Measurements from ENCODE around the gene PARVA. TPM values are rescaled to one million over a fixed set of nuclear protein-coding genes. Genes with fewer than 3 reads are reported as not detected.

The PARVA gene
- total RNA-seq, 2 donors from 2014 or later, result not detected

GRCh38 chr11:12470236-12470635 lies 92.9 kb downstream of the PARVA start:
- no peaks in the 10 kb centered on the region for H3K36me3 Mint-ChIP-seq (ENCODE audit: insufficient read depth in 2 of 2)
- no peaks in the 10 kb centered on the region for H3K4me1 Mint-ChIP-seq (ENCODE audit: low read depth)
- no peaks in the 10 kb centered on the region for H3K27me3 Mint-ChIP-seq (ENCODE audit: low read depth)
- DNase-seq (no peak), ATAC-seq (replicated peaks in 1 of 2) (no peak)
- H3K27ac Mint-ChIP-seq, result no peak overlapping the region
- H3K4me3 Mint-ChIP-seq, result no peak overlapping the region
- H3K9me3 Mint-ChIP-seq, result no peaks in the 10 kb centered on the region

GRCh38 chr11:12472401-12473005 lies 95.1 kb downstream of the PARVA start:
- H3K27me3 Mint-ChIP-seq (ENCODE audit: low read depth), result no peaks in the 10 kb centered on the region
- no peaks in the 10 kb centered on the region for H3K4me1 Mint-ChIP-seq (ENCODE audit: low read depth)
- DNase-seq (no peak), ATAC-seq (replicated peaks in 1 of 2) (no peak)
- no peak overlapping the region for H3K4me3 Mint-ChIP-seq
- H3K36me3 Mint-ChIP-seq (ENCODE audit: insufficient read depth in 2 of 2), result no peaks in the 10 kb centered on the region
- no peak overlapping the region for H3K27ac Mint-ChIP-seq
- H3K9me3 Mint-ChIP-seq, result no peaks in the 10 kb centered on the region

- Mint-ChIP-seq H3K4me1 (ENCODE audit: low read depth) (no peaks in the 10 kb centered on the region), H3K4me3 (no peak overlapping the region), H3K36me3 (ENCODE audit: insufficient read depth in 2 of 2) (no peaks in the 10 kb centered on the region), H3K9me3 (no peaks in the 10 kb centered on the region), H3K27ac (no peak overlapping the region), H3K27me3 (ENCODE audit: low read depth) (no peaks in the 10 kb centered on the region)
- no peak for ATAC-seq (replicated peaks in 1 of 2)
- DNase-seq, result no peak
Observed at GRCh38 chr11:12473381-12473780, 96.0 kb downstream of the PARVA start.

- H3K36me3 Mint-ChIP-seq (ENCODE audit: insufficient read depth in 2 of 2), result no peaks in the 10 kb centered on the region
- DNase-seq (no peak), ATAC-seq (replicated peaks in 1 of 2) (no peak)
- H3K4me1 Mint-ChIP-seq (ENCODE audit: low read depth), result no peaks in the 10 kb centered on the region
- H3K27ac Mint-ChIP-seq, result no peak overlapping the region
- H3K4me3 Mint-ChIP-seq, result no peak overlapping the region
- H3K27me3 Mint-ChIP-seq (ENCODE audit: low read depth), result no peaks in the 10 kb centered on the region
- H3K9me3 Mint-ChIP-seq, result no peaks in the 10 kb centered on the region
Observed at GRCh38 chr11:12474871-12475270, 97.5 kb downstream of the PARVA start.

- H3K36me3 Mint-ChIP-seq (ENCODE audit: insufficient read depth in 2 of 2), result no peaks in the 10 kb centered on the region
- H3K4me1 Mint-ChIP-seq (ENCODE audit: low read depth), result no peaks in the 10 kb centered on the region
- no peak overlapping the region for H3K27ac Mint-ChIP-seq
- no peak overlapping the region for H3K4me3 Mint-ChIP-seq
- H3K27me3 Mint-ChIP-seq (ENCODE audit: low read depth), result no peaks in the 10 kb centered on the region
- DNase-seq (no peak), ATAC-seq (replicated peaks in 1 of 2) (no peak)
- H3K9me3 Mint-ChIP-seq, result no peaks in the 10 kb centered on the region
Observed at GRCh38 chr11:12478743-12479142, 101.4 kb downstream of the PARVA start.

GRCh38 chr11:12480401-12480800 lies 103.0 kb downstream of the PARVA start:
- Mint-ChIP-seq H3K27me3 (ENCODE audit: low read depth) (no peaks in the 10 kb centered on the region), H3K4me3 (no peak overlapping the region), H3K4me1 (ENCODE audit: low read depth) (no peaks in the 10 kb centered on the region), H3K9me3 (no peaks in the 10 kb centered on the region), H3K27ac (no peak overlapping the region), H3K36me3 (ENCODE audit: insufficient read depth in 2 of 2) (no peaks in the 10 kb centered on the region)
- DNase-seq, result no peak
- ATAC-seq (replicated peaks in 1 of 2), result no peak

- DNase-seq (no peak), ATAC-seq (replicated peaks in 1 of 2) (no peak)
- Mint-ChIP-seq H3K36me3 (ENCODE audit: insufficient read depth in 2 of 2) (no peaks in the 10 kb centered on the region), H3K27me3 (ENCODE audit: low read depth) (no peaks in the 10 kb centered on the region), H3K27ac (no peak overlapping the region), H3K4me1 (ENCODE audit: low read depth) (no peaks in the 10 kb centered on the region), H3K9me3 (peaks cover 0 to 2% of the 10 kb centered on the region in 2 donors), H3K4me3 (no peak overlapping the region)
Observed at GRCh38 chr11:12482839-12483238, 105.5 kb downstream of the PARVA start.

GRCh38 chr11:12483604-12484003 lies 106.2 kb downstream of the PARVA start:
- Mint-ChIP-seq H3K4me3 (no peak overlapping the region), H3K9me3 (peaks cover 0 to 5% of the 10 kb centered on the region in 2 donors), H3K36me3 (ENCODE audit: insufficient read depth in 2 of 2) (peaks cover 0 to under 1% of the 10 kb centered on the region in 2 donors), H3K4me1 (ENCODE audit: low read depth) (no peaks in the 10 kb centered on the region), H3K27me3 (ENCODE audit: low read depth) (no peaks in the 10 kb centered on the region), H3K27ac (no peak overlapping the region)
- no peak for ATAC-seq (replicated peaks in 1 of 2)
- no peak for DNase-seq

- Mint-ChIP-seq H3K9me3 (peaks cover 8 to 11% of the 10 kb centered on the region in 2 donors), H3K36me3 (ENCODE audit: insufficient read depth in 2 of 2) (peaks cover 4 to 12% of the 10 kb centered on the region in 2 donors), H3K4me1 (ENCODE audit: low read depth) (no peaks in the 10 kb centered on the region), H3K27me3 (ENCODE audit: low read depth) (peaks cover 9% of the 10 kb centered on the region), H3K27ac (no peak overlapping the region), H3K4me3 (no peak overlapping the region)
- ATAC-seq (replicated peaks in 1 of 2) (no peak), DNase-seq (no peak)
Observed at GRCh38 chr11:12485328-12485727, 108.0 kb downstream of the PARVA start.

GRCh38 chr11:12489246-12489772 lies 111.9 kb downstream of the PARVA start:
- DNase-seq (no peak), ATAC-seq (replicated peaks in 1 of 2) (no peak)
- H3K27ac Mint-ChIP-seq, result no peak overlapping the region
- H3K36me3 Mint-ChIP-seq (ENCODE audit: insufficient read depth in 2 of 2), result peaks cover 4 to 12% of the 10 kb centered on the region in 2 donors
- H3K4me3 Mint-ChIP-seq, result no peak overlapping the region
- H3K4me1 Mint-ChIP-seq (ENCODE audit: low read depth), result no peaks in the 10 kb centered on the region
- H3K9me3 Mint-ChIP-seq, result peaks cover 8 to 11% of the 10 kb centered on the region in 2 donors
- H3K27me3 Mint-ChIP-seq (ENCODE audit: low read depth), result peaks cover 9% of the 10 kb centered on the region

GRCh38 chr11:12494699-12495098 lies 117.3 kb downstream of the PARVA start:
- no peak for ATAC-seq (replicated peaks in 1 of 2)
- Mint-ChIP-seq H3K4me1 (ENCODE audit: low read depth) (no peaks in the 10 kb centered on the region), H3K4me3 (no peak overlapping the region), H3K27me3 (ENCODE audit: low read depth) (peaks cover under 1% of the 10 kb centered on the region), H3K36me3 (ENCODE audit: insufficient read depth in 2 of 2) (peaks cover 0 to 1% of the 10 kb centered on the region in 2 donors), H3K27ac (no peak overlapping the region), H3K9me3 (peaks cover 0 to under 1% of the 10 kb centered on the region in 2 donors)
- DNase-seq, result no peak

GRCh38 chr11:12496181-12497025 lies 119.0 kb downstream of the PARVA start:
- DNase-seq (no peak), ATAC-seq (replicated peaks in 1 of 2) (no peak)
- no peaks in the 10 kb centered on the region for H3K4me1 Mint-ChIP-seq (ENCODE audit: low read depth)
- no peak overlapping the region for H3K27ac Mint-ChIP-seq
- H3K9me3 Mint-ChIP-seq, result no peaks in the 10 kb centered on the region
- H3K4me3 Mint-ChIP-seq, result no peak overlapping the region
- H3K36me3 Mint-ChIP-seq (ENCODE audit: insufficient read depth in 2 of 2), result no peaks in the 10 kb centered on the region
- no peaks in the 10 kb centered on the region for H3K27me3 Mint-ChIP-seq (ENCODE audit: low read depth)

- no peaks in the 10 kb centered on the region for H3K27me3 Mint-ChIP-seq (ENCODE audit: low read depth)
- H3K27ac Mint-ChIP-seq, result no peak overlapping the region
- H3K9me3 Mint-ChIP-seq, result no peaks in the 10 kb centered on the region
- no peaks in the 10 kb centered on the region for H3K4me1 Mint-ChIP-seq (ENCODE audit: low read depth)
- no peaks in the 10 kb centered on the region for H3K36me3 Mint-ChIP-seq (ENCODE audit: insufficient read depth in 2 of 2)
- ATAC-seq (replicated peaks in 1 of 2) (no peak), DNase-seq (no peak)
- H3K4me3 Mint-ChIP-seq, result no peak overlapping the region
Observed at GRCh38 chr11:12497431-12497830, 120.1 kb downstream of the PARVA start.

Data from activated T-cell treated with anti-CD3 and anti-CD28 coated beads, Interleukin-2, amount 50 U/mL, for 72 hours (primary cell).